Measurements from ENCODE around the gene TMEM131. TPM values are rescaled to one million over a fixed set of nuclear protein-coding genes. Genes with fewer than 3 reads are reported as not detected.

TMEM131 gene
- total and polyA plus RNA-seq, 2 experiments from 2014 or later = 9.2 to 22.7 TPM

- TF ChIP-seq REST (IDR thresholded peaks at IDR 0.05; ENCODE audit: unreplicated experiment) = no peak
- no peak for TF ChIP-seq EZH2phosphoT487 (IDR thresholded peaks at IDR 0.05; ENCODE audit: unreplicated experiment)
- no peak for TF ChIP-seq POLR2AphosphoS5 (IDR thresholded peaks at IDR 0.05; ENCODE audit: low read depth)
- no peak for TF ChIP-seq ZNF114 (CRISPR knock-in tag; IDR thresholded peaks at IDR 0.05)
- Mint-ChIP-seq H3K27me3 (ENCODE audit: insufficient read depth, low read depth, poor library complexity) (peaks cover 2% of the 10 kb centered on the region), H3K36me3 (ENCODE audit: low read depth) (no peaks in the 10 kb centered on the region), H3K27ac (no peak overlapping the region), H3K4me3 (no peak overlapping the region), H3K4me1 (peaks cover 9% of the 10 kb centered on the region), H3K9me3 (peaks cover 16% of the 10 kb centered on the region)
- DNase-seq (ENCODE audit: low spot score) = no peak
- Histone ChIP-seq H3F3A (replicated peaks; ENCODE audit: low read depth) (no peaks in the 10 kb centered on the region), H3K4me3 (no peak overlapping the region), H3K4me2 (no peak overlapping the region), H3K79me2 (replicated peaks; ENCODE audit: insufficient read depth) (no peaks in the 10 kb centered on the region), H3K27me3 (ENCODE audit: insufficient read depth) (no peaks in the 10 kb centered on the region), H3K27ac (ENCODE audit: low read depth) (no peak overlapping the region), H3K9me2 (ENCODE audit: insufficient read depth) (no peaks in the 10 kb centered on the region), H4K20me1 (replicated peaks; ENCODE audit: insufficient read depth) (no peaks in the 10 kb centered on the region), H2AFZ (peak overlapping the region; percentile 45; the same call in 1 of the 2 replicates), H3K36me3 (ENCODE audit: insufficient read depth) (no peaks in the 10 kb centered on the region), H3K4me1 (ENCODE audit: insufficient read depth) (0 out of 2 replicates have a peak, but pooled peaks cover 5% of the 10 kb centered on the region)
- no peak for ATAC-seq
Observed at GRCh38 chr2:98026292-98026691, 30.5 kb upstream of the TMEM131 start.

DNA sequence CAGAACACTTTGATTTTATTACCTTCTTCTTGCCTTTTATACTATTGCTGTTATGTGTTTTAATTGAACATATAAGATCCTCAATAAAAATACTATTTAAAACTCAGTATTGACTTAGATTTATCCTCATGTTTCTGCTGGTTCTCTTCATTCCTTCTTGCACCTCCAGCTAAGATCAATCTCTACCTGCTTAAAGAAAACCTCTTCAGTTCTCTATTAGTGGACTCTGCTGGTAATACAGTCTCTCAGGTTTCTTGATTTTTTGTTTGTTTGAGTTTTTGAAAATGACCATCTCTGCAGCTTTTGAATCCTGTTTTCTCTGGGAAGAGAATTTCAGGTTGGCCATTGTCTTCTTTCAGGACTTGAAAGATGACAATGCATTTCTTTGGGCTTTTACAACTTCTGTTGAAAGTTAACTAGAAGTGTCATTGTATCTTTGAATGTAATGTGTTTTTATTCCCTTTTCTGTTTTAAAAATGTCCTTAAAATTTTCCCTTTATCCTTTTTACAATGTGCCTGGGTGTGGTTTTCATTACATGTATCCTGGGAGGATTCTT, 29.8 kb upstream of the TMEM131 start:
- Histone ChIP-seq H3K4me3 (no peak overlapping the region), H3K27me3 (ENCODE audit: insufficient read depth) (no peaks in the 10 kb centered on the region), H4K20me1 (replicated peaks; ENCODE audit: insufficient read depth) (no peaks in the 10 kb centered on the region), H3K36me3 (ENCODE audit: insufficient read depth) (no peaks in the 10 kb centered on the region), H3K4me2 (no peak overlapping the region), H3K27ac (ENCODE audit: low read depth) (no peak overlapping the region), H3F3A (replicated peaks; ENCODE audit: low read depth) (no peaks in the 10 kb centered on the region), H3K79me2 (replicated peaks; ENCODE audit: insufficient read depth) (no peaks in the 10 kb centered on the region), H3K4me1 (ENCODE audit: insufficient read depth) (0 out of 2 replicates have a peak, but pooled peaks cover 5% of the 10 kb centered on the region), H3K9me2 (ENCODE audit: insufficient read depth) (peaks cover 3% of the 10 kb centered on the region; the same call in 1 of the 2 replicates), H2AFZ (no peak overlapping the region)
- no peak overlapping the region for H3K27ac Mint-ChIP-seq
- no peaks in the 10 kb centered on the region for H3K36me3 Mint-ChIP-seq (ENCODE audit: low read depth)
- H3K27me3 Mint-ChIP-seq (ENCODE audit: insufficient read depth, low read depth, poor library complexity) = peaks cover 2% of the 10 kb centered on the region
- H3K4me3 Mint-ChIP-seq = no peak overlapping the region
- TF ChIP-seq NANOG (IDR thresholded peaks at IDR 0.05; ENCODE audit: borderline replicate concordance) (no peak), ZNF462 (CRISPR knock-in tag; IDR thresholded peaks at IDR 0.05) (no peak), POLR2AphosphoS5 (IDR thresholded peaks at IDR 0.05; ENCODE audit: low read depth) (no peak), ZNF114 (CRISPR knock-in tag; IDR thresholded peaks at IDR 0.05) (no peak), EZH2 (IDR thresholded peaks at IDR 0.05; ENCODE audit: low read depth, unreplicated experiment) (no peak), ZNF331 (CRISPR knock-in tag; IDR thresholded peaks at IDR 0.05; ENCODE audit: low read depth) (no peak), EZH2phosphoT487 (IDR thresholded peaks at IDR 0.05; ENCODE audit: unreplicated experiment) (no peak)
- peaks cover 16% of the 10 kb centered on the region for H3K9me3 Mint-ChIP-seq
- no peak for ATAC-seq
- DNase-seq (ENCODE audit: low spot score) = no peak
- peaks cover 9% of the 10 kb centered on the region for H3K4me1 Mint-ChIP-seq
